Measurements from ENCODE around the gene BRINP3. TPM values are rescaled to one million over a fixed set of nuclear protein-coding genes. Genes with fewer than 3 reads are reported as not detected.

The BRINP3 gene
- total RNA-seq, 2 experiments from 2014 or later = not detected

GRCh38 chr1:190277107-190277506 lies 200.6 kb downstream of the BRINP3 start:
- H3K36me3 Mint-ChIP-seq = no peaks in the 10 kb centered on the region
- peaks cover 4% of the 10 kb centered on the region for H3K9me3 Mint-ChIP-seq
- intact Hi-C loops (cut with micrococcal nuclease) = no loop called here
- no peak for DNase-seq
- H3K27ac Mint-ChIP-seq = no peak overlapping the region
- ChIA-PET POLR2A (no interaction called here), CTCF (no interaction called here)
- H3K4me3 Mint-ChIP-seq = no peak overlapping the region
- no peaks in the 10 kb centered on the region for H3K27me3 Mint-ChIP-seq
- no peaks in the 10 kb centered on the region for H3K4me1 Mint-ChIP-seq (ENCODE audit: low read depth)

GRCh38 chr1:190274721-190275120 lies 202.9 kb downstream of the BRINP3 start:
- CTCF ChIA-PET = no interaction called here
- no peak for DNase-seq
- H3K27ac Mint-ChIP-seq = no peak overlapping the region
- H3K27me3 Mint-ChIP-seq = no peaks in the 10 kb centered on the region
- POLR2A ChIA-PET = no interaction called here
- no peaks in the 10 kb centered on the region for H3K36me3 Mint-ChIP-seq
- no peaks in the 10 kb centered on the region for H3K4me1 Mint-ChIP-seq (ENCODE audit: low read depth)
- intact Hi-C loops (cut with micrococcal nuclease) = no loop called here
- H3K9me3 Mint-ChIP-seq = peaks cover 6% of the 10 kb centered on the region
- H3K4me3 Mint-ChIP-seq = no peak overlapping the region

- Mint-ChIP-seq H3K9me3 (peaks cover 6% of the 10 kb centered on the region), H3K27ac (no peak overlapping the region), H3K4me1 (ENCODE audit: low read depth) (no peaks in the 10 kb centered on the region), H3K36me3 (no peaks in the 10 kb centered on the region), H3K4me3 (no peak overlapping the region), H3K27me3 (no peaks in the 10 kb centered on the region)
- DNase-seq = no peak
- ChIA-PET POLR2A (no interaction called here), CTCF (no interaction called here)
- intact Hi-C loops (cut with micrococcal nuclease) = no loop called here
Observed at GRCh38 chr1:190273161-190273560, 204.5 kb downstream of the BRINP3 start.

- no peaks in the 10 kb centered on the region for H3K36me3 Mint-ChIP-seq
- intact Hi-C loops (cut with micrococcal nuclease) = no loop called here
- no peaks in the 10 kb centered on the region for H3K27me3 Mint-ChIP-seq
- ChIA-PET CTCF (no interaction called here), POLR2A (no interaction called here)
- H3K27ac Mint-ChIP-seq = no peak overlapping the region
- no peak overlapping the region for H3K4me3 Mint-ChIP-seq
- H3K9me3 Mint-ChIP-seq = peaks cover 2% of the 10 kb centered on the region
- no peaks in the 10 kb centered on the region for H3K4me1 Mint-ChIP-seq (ENCODE audit: low read depth)
- no peak for DNase-seq
Observed at GRCh38 chr1:190262538-190262937, 215.1 kb downstream of the BRINP3 start.

GRCh38 chr1:190259424-190259823 lies 218.2 kb downstream of the BRINP3 start:
- peaks cover 20% of the 10 kb centered on the region for H3K9me3 Mint-ChIP-seq
- CTCF ChIA-PET = no interaction called here
- H3K4me3 Mint-ChIP-seq = no peak overlapping the region
- no peak for DNase-seq
- H3K4me1 Mint-ChIP-seq (ENCODE audit: low read depth) = no peaks in the 10 kb centered on the region
- intact Hi-C loops (cut with micrococcal nuclease) = no loop called here
- POLR2A ChIA-PET = no interaction called here
- no peaks in the 10 kb centered on the region for H3K36me3 Mint-ChIP-seq
- no peak overlapping the region for H3K27ac Mint-ChIP-seq
- no peaks in the 10 kb centered on the region for H3K27me3 Mint-ChIP-seq

GRCh38 chr1:190258003-190258402 lies 219.7 kb downstream of the BRINP3 start:
- intact Hi-C loops (cut with micrococcal nuclease) = no loop called here
- DNase-seq = no peak
- H3K27me3 Mint-ChIP-seq = no peaks in the 10 kb centered on the region
- peaks cover 27% of the 10 kb centered on the region for H3K9me3 Mint-ChIP-seq
- H3K36me3 Mint-ChIP-seq = no peaks in the 10 kb centered on the region
- H3K27ac Mint-ChIP-seq = no peak overlapping the region
- H3K4me3 Mint-ChIP-seq = no peak overlapping the region
- CTCF ChIA-PET = no interaction called here
- no peaks in the 10 kb centered on the region for H3K4me1 Mint-ChIP-seq (ENCODE audit: low read depth)
- POLR2A ChIA-PET = no interaction called here

- H3K27me3 Mint-ChIP-seq = no peaks in the 10 kb centered on the region
- H3K4me3 Mint-ChIP-seq = no peak overlapping the region
- no peaks in the 10 kb centered on the region for H3K4me1 Mint-ChIP-seq (ENCODE audit: low read depth)
- DNase-seq = no peak
- peaks cover 25% of the 10 kb centered on the region for H3K9me3 Mint-ChIP-seq
- H3K27ac Mint-ChIP-seq = no peak overlapping the region
- ChIA-PET CTCF (no interaction called here), POLR2A (no interaction called here)
- intact Hi-C loops (cut with micrococcal nuclease) = no loop called here
- H3K36me3 Mint-ChIP-seq = no peaks in the 10 kb centered on the region
Observed at GRCh38 chr1:190252046-190252445, 225.6 kb downstream of the BRINP3 start.

DNA sequence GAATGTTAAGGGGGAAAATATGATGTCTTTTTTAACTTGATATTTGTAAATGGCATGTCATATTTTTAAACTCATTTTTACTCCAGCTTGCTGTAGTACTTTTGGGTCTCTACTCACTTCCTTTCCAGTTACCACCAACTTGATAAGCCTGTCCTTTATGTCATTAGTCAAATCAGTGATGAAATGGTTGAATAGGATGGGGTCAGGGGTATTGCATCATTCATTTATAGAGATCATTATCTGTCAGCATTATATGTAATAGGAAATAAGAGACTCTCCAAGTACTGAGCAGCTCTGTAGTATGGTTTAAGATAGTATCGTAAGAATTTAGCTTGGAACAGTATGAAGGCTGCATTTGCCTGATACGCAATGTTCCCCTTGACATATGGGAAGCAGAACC lies 227.3 kb downstream of the BRINP3 start:
- H3K27ac Mint-ChIP-seq = no peak overlapping the region
- H3K27me3 Mint-ChIP-seq = no peaks in the 10 kb centered on the region
- H3K9me3 Mint-ChIP-seq = peaks cover 12% of the 10 kb centered on the region
- ChIA-PET CTCF (no interaction called here), POLR2A (no interaction called here)
- H3K4me3 Mint-ChIP-seq = no peak overlapping the region
- no peaks in the 10 kb centered on the region for H3K4me1 Mint-ChIP-seq (ENCODE audit: low read depth)
- H3K36me3 Mint-ChIP-seq = no peaks in the 10 kb centered on the region
- intact Hi-C loops (cut with micrococcal nuclease) = no loop called here
- no peak for DNase-seq

GRCh38 chr1:190244406-190244805 lies 233.3 kb downstream of the BRINP3 start:
- CTCF ChIA-PET = no interaction called here
- POLR2A ChIA-PET = no interaction called here
- H3K4me1 Mint-ChIP-seq (ENCODE audit: low read depth) = no peaks in the 10 kb centered on the region
- no peaks in the 10 kb centered on the region for H3K9me3 Mint-ChIP-seq
- intact Hi-C loops (cut with micrococcal nuclease) = no loop called here
- H3K27me3 Mint-ChIP-seq = no peaks in the 10 kb centered on the region
- no peak for DNase-seq
- H3K36me3 Mint-ChIP-seq = no peaks in the 10 kb centered on the region
- H3K4me3 Mint-ChIP-seq = no peak overlapping the region
- H3K27ac Mint-ChIP-seq = no peak overlapping the region

- DNase-seq = no peak
- Mint-ChIP-seq H3K4me1 (ENCODE audit: low read depth) (no peaks in the 10 kb centered on the region), H3K27me3 (no peaks in the 10 kb centered on the region), H3K4me3 (no peak overlapping the region), H3K27ac (no peak overlapping the region), H3K36me3 (no peaks in the 10 kb centered on the region), H3K9me3 (peaks cover 5% of the 10 kb centered on the region)
- CTCF ChIA-PET = no interaction called here
- intact Hi-C loops (cut with micrococcal nuclease) = no loop called here
- POLR2A ChIA-PET = no interaction called here
Observed at GRCh38 chr1:190243056-190243455, 234.6 kb downstream of the BRINP3 start.

- H3K27me3 Mint-ChIP-seq = no peaks in the 10 kb centered on the region
- DNase-seq = no peak
- no peaks in the 10 kb centered on the region for H3K4me1 Mint-ChIP-seq (ENCODE audit: low read depth)
- H3K9me3 Mint-ChIP-seq = peaks cover 14% of the 10 kb centered on the region
- no peaks in the 10 kb centered on the region for H3K36me3 Mint-ChIP-seq
- ChIA-PET POLR2A (no interaction called here), CTCF (no interaction called here)
- no peak overlapping the region for H3K27ac Mint-ChIP-seq
- H3K4me3 Mint-ChIP-seq = no peak overlapping the region
- intact Hi-C loops (cut with micrococcal nuclease) = no loop called here
Observed at GRCh38 chr1:190226006-190226405, 251.7 kb downstream of the BRINP3 start.

DNA sequence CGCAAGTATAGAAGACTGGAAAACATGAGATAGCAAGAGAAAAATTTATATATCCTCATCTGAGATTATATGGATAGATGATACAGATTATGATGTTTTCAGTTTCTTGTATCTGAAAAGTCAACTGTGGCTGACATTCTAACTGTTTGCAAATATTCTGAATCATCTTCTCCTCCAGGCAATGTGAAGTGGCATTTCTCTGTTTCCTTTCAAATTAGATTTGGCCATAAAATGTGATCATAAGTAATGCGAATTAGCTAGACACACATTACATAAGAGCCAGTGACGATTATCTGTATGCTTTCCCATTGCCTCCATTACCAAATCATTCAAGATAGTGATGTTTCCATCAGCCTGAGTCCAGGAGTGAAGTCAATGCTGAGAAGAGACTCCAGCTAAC lies 265.2 kb downstream of the BRINP3 start:
- ChIA-PET POLR2A (no interaction called here), CTCF (no interaction called here)
- no peak overlapping the region for H3K4me3 Mint-ChIP-seq
- no peaks in the 10 kb centered on the region for H3K36me3 Mint-ChIP-seq
- no peak overlapping the region for H3K27ac Mint-ChIP-seq
- DNase-seq = no peak
- H3K27me3 Mint-ChIP-seq = no peaks in the 10 kb centered on the region
- H3K9me3 Mint-ChIP-seq = peaks cover 2% of the 10 kb centered on the region
- intact Hi-C loops (cut with micrococcal nuclease) = no loop called here
- H3K4me1 Mint-ChIP-seq (ENCODE audit: low read depth) = no peaks in the 10 kb centered on the region

DNA sequence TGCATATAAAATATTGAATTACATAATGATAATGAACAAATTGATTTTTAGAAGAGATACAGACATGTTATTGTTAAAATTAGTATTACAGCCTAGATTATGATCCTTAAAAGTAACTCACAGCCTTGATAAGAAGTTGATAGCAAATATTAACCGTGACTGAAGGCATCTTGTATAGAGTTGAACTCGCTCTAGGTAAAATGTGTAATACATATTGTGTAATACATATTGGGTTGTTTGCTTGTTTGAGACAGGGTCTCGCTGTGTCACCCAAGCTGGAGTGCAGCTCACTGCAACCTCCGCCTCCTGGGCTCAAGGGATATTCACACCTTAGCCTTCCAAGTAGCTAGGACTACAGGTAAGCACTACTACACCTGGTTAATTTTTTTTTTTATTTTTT lies 269.9 kb downstream of the BRINP3 start:
- no peaks in the 10 kb centered on the region for H3K4me1 Mint-ChIP-seq (ENCODE audit: low read depth)
- H3K4me3 Mint-ChIP-seq = no peak overlapping the region
- peaks cover 2% of the 10 kb centered on the region for H3K9me3 Mint-ChIP-seq
- H3K27me3 Mint-ChIP-seq = no peaks in the 10 kb centered on the region
- CTCF ChIA-PET = no interaction called here
- no peak overlapping the region for H3K27ac Mint-ChIP-seq
- no peak for DNase-seq
- POLR2A ChIA-PET = no interaction called here
- intact Hi-C loops (cut with micrococcal nuclease) = no loop called here
- H3K36me3 Mint-ChIP-seq = no peaks in the 10 kb centered on the region

- Mint-ChIP-seq H3K36me3 (no peaks in the 10 kb centered on the region), H3K27ac (no peak overlapping the region), H3K4me1 (ENCODE audit: low read depth) (no peaks in the 10 kb centered on the region), H3K9me3 (peaks cover 15% of the 10 kb centered on the region), H3K4me3 (no peak overlapping the region), H3K27me3 (no peaks in the 10 kb centered on the region)
- CTCF ChIA-PET = no interaction called here
- no peak for DNase-seq
- intact Hi-C loops (cut with micrococcal nuclease) = no loop called here
- POLR2A ChIA-PET = no interaction called here
Observed at GRCh38 chr1:190205713-190206112, 272.0 kb downstream of the BRINP3 start.
